ENCODE results near the gene SLC37A2. TPM values are rescaled to one million over a fixed set of nuclear protein-coding genes. Genes with fewer than 3 reads are reported as not detected.

Gene SLC37A2
- total RNA-seq, 1 donor from 2014 or later = 3.3 TPM

- H3K36me3 Mint-ChIP-seq = no peaks in the 10 kb centered on the region
- Histone ChIP-seq H3K27ac (no peak overlapping the region), H3K4me2 (no peak overlapping the region)
These were observed 16.2 kb downstream of the SLC37A2 start for GRCh38 chr11:125079151-125079877.

DNA sequence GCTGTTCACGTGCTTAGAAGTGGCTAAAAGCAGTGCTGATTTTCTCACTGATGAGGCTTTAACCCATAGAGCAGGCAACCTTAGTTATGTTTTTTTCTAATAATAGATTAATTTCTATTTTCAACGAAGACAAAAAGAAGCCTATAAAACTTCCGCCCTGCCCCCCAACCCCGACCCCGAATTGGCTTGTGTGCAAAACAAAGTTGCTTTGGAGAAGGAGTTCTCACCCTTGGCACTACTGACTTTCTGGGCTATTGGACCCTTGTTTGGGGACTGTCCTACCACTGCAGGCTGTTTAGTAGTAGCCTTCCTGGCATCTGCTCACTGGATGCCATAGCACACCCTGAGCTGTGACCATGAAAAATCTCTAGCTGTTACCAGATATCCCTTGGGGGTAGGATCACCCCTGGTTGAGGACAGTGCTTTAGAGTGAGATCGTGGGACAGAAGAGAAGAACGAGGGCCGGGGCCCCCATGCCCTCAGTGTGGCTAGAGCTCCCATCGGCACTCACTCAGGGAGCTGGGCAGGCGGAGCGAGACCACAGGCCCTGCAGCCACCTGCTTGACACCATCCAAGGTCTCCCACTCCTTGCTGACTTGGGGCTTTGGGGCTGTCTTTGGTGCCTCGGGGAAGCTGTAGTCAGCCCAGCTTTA lies 16.9 kb downstream of the SLC37A2 start:
- TF ChIP-seq EZH2phosphoT487 (IDR thresholded peaks at IDR 0.05) = no peak
- TF ChIP-seq EZH2 (IDR thresholded peaks at IDR 0.05) = no peak
- no peak for TF ChIP-seq CTCF (IDR thresholded peaks at IDR 0.05)
- H3K4me1 ChIP-seq = peaks cover 4% of the 10 kb centered on the region
- H3K27me3 ChIP-seq = no peaks in the 10 kb centered on the region
- no peaks in the 10 kb centered on the region for H3K36me3 ChIP-seq
- H3F3A ChIP-seq (ENCODE audit: low read depth) = no peaks in the 10 kb centered on the region
- no peak overlapping the region for H3K4me2 ChIP-seq
- no peak overlapping the region for H3K27ac ChIP-seq
- no peaks in the 10 kb centered on the region for H3K79me2 ChIP-seq (ENCODE audit: low read depth)
- H3K9me3 Mint-ChIP-seq = no peaks in the 10 kb centered on the region
- H2AFZ ChIP-seq (replicated peaks) = no peak overlapping the region
- H3K27me3 Mint-ChIP-seq (ENCODE audit: insufficient read depth, low read depth) = peaks cover 10% of the 10 kb centered on the region
- H3K9me3 ChIP-seq (ENCODE audit: low read depth) = no peaks in the 10 kb centered on the region
- peaks cover 7% of the 10 kb centered on the region for H3K4me1 Mint-ChIP-seq
- H3K9ac ChIP-seq = no peak overlapping the region
- H3K36me3 Mint-ChIP-seq = no peaks in the 10 kb centered on the region
- H3K4me3 Mint-ChIP-seq = no peak overlapping the region
- H3K27ac Mint-ChIP-seq = peak overlapping the region; percentile 51
- DNase-seq (ENCODE audit: low spot score) = no peak
- H4K20me1 ChIP-seq (ENCODE audit: low read depth) = no peaks in the 10 kb centered on the region
- no peak overlapping the region for H3K4me3 ChIP-seq

More at GRCh38 chr11:125079151-125079877, 16.2 kb downstream of the SLC37A2 start:
- Histone ChIP-seq H3K36me3 (no peaks in the 10 kb centered on the region), H3K79me2 (ENCODE audit: low read depth) (no peaks in the 10 kb centered on the region), H3K27me3 (no peaks in the 10 kb centered on the region), H3K9me3 (ENCODE audit: low read depth) (no peaks in the 10 kb centered on the region), H2AFZ (replicated peaks) (no peak overlapping the region), H3F3A (ENCODE audit: low read depth) (no peaks in the 10 kb centered on the region), H3K9ac (no peak overlapping the region), H3K4me3 (no peak overlapping the region), H4K20me1 (ENCODE audit: low read depth) (no peaks in the 10 kb centered on the region), H3K4me1 (peaks cover 4% of the 10 kb centered on the region)
- TF ChIP-seq EZH2phosphoT487 (IDR thresholded peaks at IDR 0.05) (no peak), CTCF (IDR thresholded peaks at IDR 0.05) (no peak), EZH2 (IDR thresholded peaks at IDR 0.05) (no peak)
- H3K4me3 Mint-ChIP-seq = no peak overlapping the region
- no peaks in the 10 kb centered on the region for H3K9me3 Mint-ChIP-seq
- H3K27ac Mint-ChIP-seq = no peak overlapping the region
- H3K27me3 Mint-ChIP-seq (ENCODE audit: insufficient read depth, low read depth) = peaks cover 10% of the 10 kb centered on the region
- peaks cover 7% of the 10 kb centered on the region for H3K4me1 Mint-ChIP-seq
- no peak for DNase-seq (ENCODE audit: low spot score)

GRCh38 chr11:125080531-125080911 lies 17.4 kb downstream of the SLC37A2 start:
- Histone ChIP-seq H3K9me3 (ENCODE audit: low read depth) (no peaks in the 10 kb centered on the region), H3K9ac (no peak overlapping the region), H4K20me1 (ENCODE audit: low read depth) (no peaks in the 10 kb centered on the region), H3K79me2 (ENCODE audit: low read depth) (no peaks in the 10 kb centered on the region), H3F3A (ENCODE audit: low read depth) (no peaks in the 10 kb centered on the region), H3K4me3 (no peak overlapping the region), H3K4me2 (no peak overlapping the region), H3K4me1 (peaks cover 4% of the 10 kb centered on the region), H3K27ac (no peak overlapping the region), H3K27me3 (no peaks in the 10 kb centered on the region), H3K36me3 (no peaks in the 10 kb centered on the region), H2AFZ (replicated peaks) (no peak overlapping the region)
- peaks cover 10% of the 10 kb centered on the region for H3K27me3 Mint-ChIP-seq (ENCODE audit: insufficient read depth, low read depth)
- DNase-seq (ENCODE audit: low spot score) = no peak
- TF ChIP-seq CTCF (IDR thresholded peaks at IDR 0.05) = no peak
- no peak for TF ChIP-seq EZH2 (IDR thresholded peaks at IDR 0.05)
- no peak for TF ChIP-seq EZH2phosphoT487 (IDR thresholded peaks at IDR 0.05)
- H3K4me3 Mint-ChIP-seq = no peak overlapping the region
- peaks cover 7% of the 10 kb centered on the region for H3K4me1 Mint-ChIP-seq
- H3K36me3 Mint-ChIP-seq = no peaks in the 10 kb centered on the region
- H3K9me3 Mint-ChIP-seq = no peaks in the 10 kb centered on the region
- peak overlapping the region; percentile 51 for H3K27ac Mint-ChIP-seq
